Caco-2 (cell line): ENCODE results near the gene TNNI3K. TPM values are rescaled to one million over a fixed set of nuclear protein-coding genes. Genes with fewer than 3 reads are reported as not detected.

ENCODE experiments used
- BruUV-seq: library from RNA; stranded (reverse); fragments of 400-500 nt; replicated peaks from 2 replicates; lab custom pipeline; 2021; lab: Mats Ljungman, UMichigan
- CTCF ChIA-PET: fragments of 300-600 bp; sonication (Branson Sonifier 250); formaldehyde crosslinking; loops from one replicate; lab custom pipeline; 2022; ENCODE audit warnings: antibody characterized with exemption; lab: Charles Lee
- POLR2A ChIA-PET: fragments of 300-600 bp; sonication (Branson Sonifier 250); formaldehyde crosslinking; loops from one replicate; lab custom pipeline; 2022; ENCODE audit warnings: antibody characterized with exemption; lab: Charles Lee
- DNase-seq, 2 experiments: peaks; one replicate each; pipeline versions ENCODE4 v3.0.0 to v3.0.0-alpha.2; 2020 to 2022
- H3K27me3 ChIP-seq: replicated peaks from 2 replicates; pipeline ENCODE4 v1.6.0; 2011; ENCODE audit warnings: low read length; ENCODE audit not compliant: control insufficient read depth, insufficient read depth
- H3K36me3 ChIP-seq: 2 replicates; pipeline ENCODE4 v1.5.1; 2011; ENCODE audit warnings: low read length; ENCODE audit not compliant: control insufficient read depth, insufficient read depth
- H3K4me1 ChIP-seq: fragments of 250-450 bp; sonication (Bioruptor Pico); 2 replicates; pipeline ENCODE4 v1.5.1; 2020; ENCODE audit warnings: mild to moderate bottlenecking
- H3K4me3 ChIP-seq: 2 replicates; pipeline ENCODE4 v1.5.1; 2011; ENCODE audit warnings: low read depth, mild to moderate bottlenecking, control low read depth, low read length
- H3K9me3 ChIP-seq: fragments of 250-450 bp; sonication (Bioruptor Pico); 2 replicates; pipeline ENCODE4 v1.5.1; 2020; ENCODE audit warnings: mild to moderate bottlenecking, moderate library complexity
- H3K27ac Mint-ChIP-seq: one replicate; pipeline ENCODE4 v1.8.0; 2022; ENCODE audit warnings: mixed read lengths; ENCODE audit not compliant: unreplicated experiment
- H3K27me3 Mint-ChIP-seq: one replicate; pipeline ENCODE4 v1.8.0; 2022; ENCODE audit warnings: mixed read lengths; ENCODE audit not compliant: insufficient read depth, unreplicated experiment
- H3K36me3 Mint-ChIP-seq: one replicate; pipeline ENCODE4 v1.8.0; 2022; ENCODE audit warnings: mild to moderate bottlenecking, mixed read lengths; ENCODE audit not compliant: insufficient read depth, unreplicated experiment
- H3K4me1 Mint-ChIP-seq: one replicate; pipeline ENCODE4 v1.8.0; 2022; ENCODE audit warnings: low read depth, mixed read lengths; ENCODE audit not compliant: unreplicated experiment
- H3K4me3 Mint-ChIP-seq: one replicate; pipeline ENCODE4 v1.8.0; 2022; ENCODE audit warnings: mild to moderate bottlenecking, moderate library complexity, mixed read lengths; ENCODE audit not compliant: unreplicated experiment
- H3K9me3 Mint-ChIP-seq: one replicate; pipeline ENCODE4 v1.8.0; 2022; ENCODE audit warnings: mixed read lengths; ENCODE audit not compliant: unreplicated experiment
- intact Hi-C: fragments of 100-400 bp; cut with micrococcal nuclease; formaldehyde crosslinking; loops from one replicate; pipeline ENCODE4 v1.10.0; 2022; ENCODE audit not compliant: unreplicated experiment
- total RNA-seq: library from RNA; stranded (reverse); gene quantifications from 2 replicates; pipeline ENCODE4 v1.2.3, GENCODE V29; 2022
- TF ChIP-seq, protein P1 (sequence below), 2 experiments: fragments of 200-600 bp in 1 of 2; IDR thresholded peaks; 1 replicate in 1 of 2; 2 replicates in 1 of 2; pipeline versions ENCODE4 v1.5.1 to v1.8.0; 2011 to 2022; ENCODE audit warnings: antibody characterized with exemption in 1 of 2, control low read depth in 1 of 2, inconsistent platforms in 1 of 2, low read depth in 1 of 2, low read length in 1 of 2, mild to moderate bottlenecking in 1 of 2, moderate library complexity in 1 of 2; ENCODE audit not compliant: insufficient read depth in 1 of 2, severe bottlenecking in 1 of 2, unreplicated experiment in 1 of 2

TNNI3K gene
- total RNA-seq, 1 experiment from 2014 or later = not detected

DNA sequence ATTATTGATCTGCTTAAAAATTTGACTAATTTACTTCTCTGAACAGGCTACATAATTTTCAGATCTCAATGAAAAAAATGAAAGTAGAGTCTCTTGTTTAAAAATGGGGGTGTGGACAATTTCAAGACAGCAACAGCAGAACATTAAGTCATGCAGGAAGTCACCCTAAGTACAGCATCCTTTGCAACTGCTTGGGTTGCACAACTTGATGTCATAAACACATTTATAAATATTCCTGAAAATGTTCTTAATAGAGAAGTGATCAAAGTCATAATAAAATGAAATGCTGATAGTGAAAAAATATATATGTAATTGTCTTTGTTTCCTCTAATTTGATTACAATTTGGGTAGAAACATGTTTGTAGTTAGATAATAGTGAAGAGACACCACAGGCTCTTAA is 79.3 kb downstream of the TNNI3K start:
- Mint-ChIP-seq H3K4me1 (peaks cover 7% of the 10 kb centered on the region), H3K36me3 (no peaks in the 10 kb centered on the region), H3K4me3 (no peak overlapping the region), H3K27ac (no peak overlapping the region), H3K27me3 (peaks cover 4% of the 10 kb centered on the region), H3K9me3 (no peaks in the 10 kb centered on the region)
- no peaks in the 10 kb centered on the region for H3K9me3 ChIP-seq
- no peaks in the 10 kb centered on the region for H3K36me3 ChIP-seq
- DNase-seq = no peak
- TF ChIP-seq, protein P1, sequence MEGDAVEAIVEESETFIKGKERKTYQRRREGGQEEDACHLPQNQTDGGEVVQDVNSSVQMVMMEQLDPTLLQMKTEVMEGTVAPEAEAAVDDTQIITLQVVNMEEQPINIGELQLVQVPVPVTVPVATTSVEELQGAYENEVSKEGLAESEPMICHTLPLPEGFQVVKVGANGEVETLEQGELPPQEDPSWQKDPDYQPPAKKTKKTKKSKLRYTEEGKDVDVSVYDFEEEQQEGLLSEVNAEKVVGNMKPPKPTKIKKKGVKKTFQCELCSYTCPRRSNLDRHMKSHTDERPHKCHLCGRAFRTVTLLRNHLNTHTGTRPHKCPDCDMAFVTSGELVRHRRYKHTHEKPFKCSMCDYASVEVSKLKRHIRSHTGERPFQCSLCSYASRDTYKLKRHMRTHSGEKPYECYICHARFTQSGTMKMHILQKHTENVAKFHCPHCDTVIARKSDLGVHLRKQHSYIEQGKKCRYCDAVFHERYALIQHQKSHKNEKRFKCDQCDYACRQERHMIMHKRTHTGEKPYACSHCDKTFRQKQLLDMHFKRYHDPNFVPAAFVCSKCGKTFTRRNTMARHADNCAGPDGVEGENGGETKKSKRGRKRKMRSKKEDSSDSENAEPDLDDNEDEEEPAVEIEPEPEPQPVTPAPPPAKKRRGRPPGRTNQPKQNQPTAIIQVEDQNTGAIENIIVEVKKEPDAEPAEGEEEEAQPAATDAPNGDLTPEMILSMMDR (IDR thresholded peaks at IDR 0.05; ENCODE audit: insufficient read depth in 1 of 2, low read depth in 1 of 2, low read length in 1 of 2, severe bottlenecking in 1 of 2, unreplicated experiment in 1 of 2) = no peak
- BruUV-seq = no TSS peak
- H3K27me3 ChIP-seq = no peaks in the 10 kb centered on the region
- intact Hi-C loops = no loop called here
- CTCF ChIA-PET = no interaction called here
- no peaks in the 10 kb centered on the region for H3K4me1 ChIP-seq
- no peak overlapping the region for H3K4me3 ChIP-seq
- POLR2A ChIA-PET = no interaction called here

DNA sequence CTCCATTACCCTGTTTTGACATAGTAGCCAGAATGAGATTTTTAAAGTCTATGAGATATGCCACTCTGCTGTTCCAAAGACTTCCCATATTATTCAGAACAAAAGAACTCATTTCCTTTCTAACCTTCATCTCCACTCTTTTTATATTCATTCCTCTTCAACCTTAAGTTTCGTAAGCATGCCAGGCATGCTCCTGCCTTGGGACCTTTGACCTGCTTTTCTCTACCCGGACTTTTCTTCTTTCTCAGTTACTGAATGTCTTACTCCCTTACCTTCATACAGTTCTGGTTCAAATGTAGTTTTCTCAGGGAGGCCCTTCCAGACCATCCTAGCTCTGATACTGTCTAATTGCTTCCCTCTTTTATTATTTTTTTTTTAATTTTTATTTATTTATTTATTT is 81.1 kb downstream of the TNNI3K start:
- no peaks in the 10 kb centered on the region for H3K9me3 Mint-ChIP-seq
- no peaks in the 10 kb centered on the region for H3K36me3 Mint-ChIP-seq
- no peaks in the 10 kb centered on the region for H3K9me3 ChIP-seq
- CTCF ChIA-PET = no interaction called here
- TF ChIP-seq, protein P1 (IDR thresholded peaks at IDR 0.05; ENCODE audit: insufficient read depth in 1 of 2, low read depth in 1 of 2, low read length in 1 of 2, severe bottlenecking in 1 of 2, unreplicated experiment in 1 of 2) = no peak
- no peak for DNase-seq
- no peaks in the 10 kb centered on the region for H3K27me3 ChIP-seq
- POLR2A ChIA-PET = no interaction called here
- no TSS peak for BruUV-seq
- H3K4me3 Mint-ChIP-seq = no peak overlapping the region
- H3K36me3 ChIP-seq = no peaks in the 10 kb centered on the region
- H3K4me1 ChIP-seq = no peaks in the 10 kb centered on the region
- peaks cover 4% of the 10 kb centered on the region for H3K27me3 Mint-ChIP-seq
- peaks cover 7% of the 10 kb centered on the region for H3K4me1 Mint-ChIP-seq
- H3K4me3 ChIP-seq = no peak overlapping the region
- intact Hi-C loops = no loop called here
- H3K27ac Mint-ChIP-seq = no peak overlapping the region

- ChIA-PET CTCF (no interaction called here), POLR2A (no interaction called here)
- DNase-seq = no peak
- H3K36me3 Mint-ChIP-seq = no peaks in the 10 kb centered on the region
- BruUV-seq = no TSS peak
- no peaks in the 10 kb centered on the region for H3K36me3 ChIP-seq
- no peaks in the 10 kb centered on the region for H3K27me3 ChIP-seq
- H3K27ac Mint-ChIP-seq = no peak overlapping the region
- H3K9me3 ChIP-seq = no peaks in the 10 kb centered on the region
- no peaks in the 10 kb centered on the region for H3K9me3 Mint-ChIP-seq
- H3K4me1 ChIP-seq = no peaks in the 10 kb centered on the region
- no peak overlapping the region for H3K4me3 Mint-ChIP-seq
- H3K27me3 Mint-ChIP-seq = peaks cover 4% of the 10 kb centered on the region
- TF ChIP-seq, protein P1 (IDR thresholded peaks at IDR 0.05; ENCODE audit: insufficient read depth in 1 of 2, low read depth in 1 of 2, low read length in 1 of 2, severe bottlenecking in 1 of 2, unreplicated experiment in 1 of 2) = no peak
- H3K4me3 ChIP-seq = no peak overlapping the region
- intact Hi-C loops = no loop called here
- H3K4me1 Mint-ChIP-seq = peaks cover 7% of the 10 kb centered on the region
Observed at GRCh38 chr1:74317663-74318062, 82.5 kb downstream of the TNNI3K start.
